Stimulated activated CD8-positive, alpha-beta memory T cell treated with anti-CD3 and anti-CD28 coated beads, Interleukin-4, amount 100 ng/mL, for 48 hours (primary cell): ENCODE data around the gene AUTS2.

Experiments used
- DNase-seq: peaks from one replicate; pipeline ENCODE4 v3.0.0-alpha.2; 2020

AUTS2 gene

GRCh38 chr7:70377957-70378356 lies 779.7 kb downstream of the AUTS2 start:
- DNase-seq: no peak

- DNase-seq: no peak
Observed at GRCh38 chr7:70379210-70379609, 780.9 kb downstream of the AUTS2 start.

DNA sequence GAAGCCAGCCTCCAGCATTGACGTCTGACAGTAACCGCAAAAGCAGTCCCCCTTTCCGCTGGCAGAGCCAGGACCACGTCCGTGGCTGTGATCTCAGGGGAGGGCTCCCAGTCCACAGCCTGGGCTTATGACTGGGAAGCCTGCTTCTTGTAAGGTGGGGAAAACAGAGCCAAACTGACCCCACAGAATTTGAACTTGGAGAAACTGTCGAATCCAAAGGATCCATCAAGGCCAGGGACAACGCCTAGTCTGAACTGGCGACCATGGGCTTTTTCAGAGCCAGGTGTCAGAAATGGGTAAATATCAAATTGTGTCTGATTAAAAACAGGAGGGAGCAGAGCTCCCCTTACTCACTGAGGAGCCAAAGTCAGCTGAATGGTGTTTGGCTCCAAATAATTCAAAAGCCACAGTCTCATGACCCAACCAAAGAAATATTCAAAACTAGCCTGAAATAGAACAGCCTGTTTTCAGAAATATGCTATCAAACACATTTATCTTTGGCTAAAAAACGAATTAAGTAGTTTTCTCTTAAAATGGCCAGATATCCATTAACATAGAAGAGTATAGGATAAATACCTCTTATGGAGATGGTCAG lies 782.2 kb downstream of the AUTS2 start:
- no peak for DNase-seq

DNA sequence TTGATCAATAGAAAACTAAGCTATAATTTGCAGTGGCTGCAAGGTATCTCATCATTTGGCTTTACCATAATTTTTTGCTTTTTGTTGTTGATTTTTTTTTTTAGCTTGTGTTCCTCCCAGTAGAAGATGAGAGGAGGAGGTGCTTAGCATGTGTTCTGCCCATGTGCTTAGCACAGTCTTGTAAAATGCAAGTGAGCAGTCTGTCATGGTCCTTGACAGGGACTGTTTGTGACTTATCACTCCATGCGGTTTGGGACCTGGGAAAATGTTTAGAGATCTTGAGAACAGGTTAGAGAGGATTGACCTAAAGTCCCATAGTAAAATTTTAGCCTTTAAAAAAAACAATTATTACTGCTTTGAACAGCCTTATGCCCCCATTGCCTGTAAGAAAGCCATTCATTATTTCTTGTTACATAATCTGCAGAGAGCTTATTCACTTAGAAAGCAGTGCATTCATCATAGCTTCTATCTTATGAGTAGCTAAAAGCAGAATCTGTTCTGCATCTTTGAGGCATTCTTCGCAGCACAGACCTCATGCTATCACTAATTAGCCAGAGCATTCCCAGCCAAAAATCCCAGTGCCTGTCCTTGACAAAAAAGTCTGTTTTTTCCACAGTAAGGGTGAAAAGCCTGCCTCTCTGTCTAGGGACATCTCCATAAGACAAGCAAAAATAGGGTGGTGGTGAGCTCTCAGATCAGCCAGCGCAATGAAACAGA lies 784.9 kb downstream of the AUTS2 start:
- DNase-seq: no peak

DNA sequence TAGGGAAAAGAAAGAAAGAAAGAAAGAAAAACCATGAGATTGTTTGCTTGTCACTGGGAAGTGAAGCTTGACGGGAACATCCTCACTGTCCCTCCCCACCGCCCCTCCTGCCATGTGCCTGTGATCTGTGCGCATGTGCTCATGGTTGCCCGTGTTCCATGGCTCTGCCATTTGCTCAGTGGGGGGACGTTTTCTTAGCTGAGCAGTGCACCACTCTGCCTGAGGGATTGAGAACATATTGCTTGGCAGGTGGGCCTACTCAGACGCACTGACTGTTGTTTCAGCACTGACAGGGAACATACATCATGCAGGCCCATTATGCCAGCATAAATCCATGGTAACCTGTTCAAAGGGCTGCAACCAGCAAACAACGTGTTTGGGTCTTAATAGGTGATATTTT lies 785.7 kb downstream of the AUTS2 start:
- no peak for DNase-seq

GRCh38 chr7:70384891-70385290 lies 786.6 kb downstream of the AUTS2 start:
- no peak for DNase-seq

- no peak for DNase-seq
Observed at GRCh38 chr7:70387217-70387616, 788.9 kb downstream of the AUTS2 start.

DNA sequence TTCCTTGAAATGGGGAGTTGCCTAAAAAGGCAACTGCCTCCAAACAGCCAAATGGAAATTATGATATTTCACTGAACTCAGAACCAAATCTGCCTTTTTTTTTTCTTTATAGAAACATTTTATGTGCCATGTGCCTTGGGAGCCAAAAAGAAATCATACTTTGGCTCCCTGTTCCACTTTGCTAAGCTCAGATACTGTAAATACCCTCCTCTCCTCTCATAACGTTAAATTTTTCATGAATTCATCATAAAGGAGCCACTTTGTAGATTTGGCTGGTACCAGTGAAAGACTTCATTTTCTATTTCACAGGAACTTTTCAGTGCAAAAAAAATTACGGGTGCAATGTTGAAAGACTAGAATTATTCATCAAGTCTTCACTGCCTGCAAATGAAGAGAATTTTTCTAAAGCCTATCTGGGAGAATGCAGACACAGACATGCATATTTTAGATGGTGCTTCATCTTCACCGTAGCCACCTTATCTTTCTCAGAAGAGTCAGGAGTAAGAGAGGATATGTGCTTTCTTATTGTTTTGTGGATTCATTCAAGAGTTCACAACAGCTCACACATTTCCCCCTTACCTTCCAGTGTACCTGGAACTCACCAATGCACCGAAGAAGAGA lies 791.4 kb downstream of the AUTS2 start:
- no peak for DNase-seq

DNA sequence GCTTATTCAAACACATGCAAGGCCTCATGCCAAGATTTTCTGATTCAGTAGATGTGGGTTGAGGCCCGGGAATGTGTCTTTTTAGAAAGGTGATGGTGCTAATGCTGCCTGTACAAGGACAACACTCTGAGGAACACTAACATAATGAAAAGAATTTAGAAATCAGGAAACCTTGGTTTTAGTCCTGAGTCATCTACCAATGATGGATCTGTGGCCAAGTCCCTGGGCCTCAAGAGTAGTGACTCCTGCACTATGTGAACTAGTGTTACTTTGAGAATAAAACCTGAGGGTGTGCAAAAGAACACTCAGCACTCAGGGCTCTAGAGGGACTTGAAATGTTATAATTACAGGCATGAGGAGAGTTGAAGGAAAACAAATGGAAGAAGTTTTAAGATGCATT lies 792.0 kb downstream of the AUTS2 start:
- DNase-seq: no peak

- no peak for DNase-seq
Observed at GRCh38 chr7:70392256-70392876, 794.1 kb downstream of the AUTS2 start.

GRCh38 chr7:70392877-70393435 lies 794.7 kb downstream of the AUTS2 start:
- DNase-seq: no peak

DNA sequence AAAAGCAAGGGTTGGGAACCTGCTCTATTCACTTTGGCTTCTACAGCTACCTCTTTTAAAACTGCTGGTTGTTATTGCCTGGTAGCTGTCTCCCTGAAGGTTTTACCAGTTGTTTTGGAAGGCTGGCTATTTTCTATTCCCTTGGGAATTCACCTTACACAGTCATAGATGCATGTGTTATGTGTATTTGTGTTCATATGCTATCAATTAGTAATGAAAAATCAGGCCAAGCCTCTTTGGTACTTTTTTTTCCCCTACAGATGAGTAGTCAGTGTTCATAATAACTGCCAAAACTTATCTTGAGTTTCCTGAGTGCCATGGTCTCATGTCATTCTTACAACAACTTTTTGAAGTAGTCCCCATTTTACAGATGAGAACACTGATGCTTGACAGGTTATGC lies 795.7 kb downstream of the AUTS2 start:
- DNase-seq: no peak

GRCh38 chr7:70400829-70401380 lies 802.6 kb downstream of the AUTS2 start:
- no peak for DNase-seq

DNA sequence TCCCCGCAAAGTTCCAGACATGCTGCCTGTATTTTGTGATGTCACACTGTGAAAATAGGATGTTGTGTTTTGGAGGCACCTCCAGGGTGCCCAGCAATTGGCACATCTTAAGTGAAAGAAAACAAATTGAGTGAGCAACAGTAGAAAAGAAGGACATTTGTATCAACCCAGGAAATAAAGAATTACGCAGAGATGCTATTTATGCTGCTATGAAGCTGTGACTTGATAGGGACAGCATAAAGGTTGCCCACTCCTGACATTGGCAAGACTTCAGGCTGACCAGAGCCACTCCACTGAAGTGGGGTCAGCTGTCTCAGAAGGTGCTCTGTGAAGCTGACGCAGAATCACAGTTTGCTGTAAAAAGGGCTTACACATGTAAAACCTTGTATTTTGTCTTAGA lies 803.8 kb downstream of the AUTS2 start:
- DNase-seq: no peak

- no peak for DNase-seq
Observed at GRCh38 chr7:70405241-70405640, 807.0 kb downstream of the AUTS2 start.

DNA sequence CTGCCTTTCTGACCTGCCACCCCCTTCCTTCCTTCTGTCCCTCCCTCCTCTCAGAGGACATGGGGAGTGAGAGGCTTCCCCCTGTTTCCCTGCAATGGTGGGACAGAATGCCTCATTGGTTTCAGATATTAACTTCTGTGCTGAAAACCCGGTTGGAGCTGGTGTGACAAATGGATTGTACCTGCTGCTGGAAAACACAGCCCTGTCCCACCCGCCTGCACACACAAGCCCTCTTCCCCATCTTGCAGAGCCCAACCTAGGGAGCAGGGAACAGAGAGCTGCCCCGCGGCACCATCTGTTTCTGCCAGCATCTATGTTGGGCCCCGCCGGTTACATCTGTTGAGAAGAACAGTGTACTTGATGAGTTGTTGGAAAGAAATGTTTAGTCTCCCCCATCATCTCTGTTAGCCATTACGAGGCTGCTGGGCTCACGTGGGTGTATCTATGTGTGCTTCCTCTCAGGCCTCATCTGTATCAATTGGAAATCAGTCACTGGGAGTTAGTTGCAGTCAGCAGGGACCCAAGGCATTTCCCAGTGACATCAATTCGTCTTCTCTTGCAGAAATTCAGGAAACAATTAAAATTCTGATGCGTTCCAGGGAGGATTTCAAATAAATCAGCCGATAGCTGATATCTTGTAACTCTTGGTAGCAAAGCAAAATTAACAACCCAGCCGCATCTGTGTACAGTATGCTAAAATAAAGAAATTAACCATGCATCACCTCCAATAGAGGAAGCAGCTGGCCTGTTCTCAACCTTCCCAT lies 808.1 kb downstream of the AUTS2 start:
- DNase-seq: no peak

- DNase-seq: no peak
Observed at GRCh38 chr7:70406950-70407209, 808.6 kb downstream of the AUTS2 start.

GRCh38 chr7:70408477-70408876 lies 810.2 kb downstream of the AUTS2 start:
- DNase-seq: no peak

DNA sequence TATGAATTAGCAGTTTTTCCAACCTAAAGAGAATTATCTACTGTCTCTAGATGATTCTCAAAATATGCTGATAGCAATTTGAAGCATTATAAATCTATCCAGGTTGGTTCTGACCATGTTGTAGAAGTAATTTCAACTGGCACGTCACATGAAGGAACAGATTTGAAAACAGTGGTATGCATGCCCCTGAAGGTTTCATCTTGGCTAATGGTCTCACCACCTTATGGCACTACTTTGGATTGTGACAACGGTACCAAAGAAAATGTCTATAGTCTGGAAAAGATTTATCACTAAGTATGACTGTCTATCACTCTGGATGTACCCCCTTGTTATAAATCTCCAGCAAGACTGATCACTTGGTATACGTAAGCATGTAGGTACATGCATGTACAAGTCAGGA lies 810.6 kb downstream of the AUTS2 start:
- no peak for DNase-seq

GRCh38 chr7:70410134-70410750 lies 812.0 kb downstream of the AUTS2 start:
- DNase-seq: no peak

DNA sequence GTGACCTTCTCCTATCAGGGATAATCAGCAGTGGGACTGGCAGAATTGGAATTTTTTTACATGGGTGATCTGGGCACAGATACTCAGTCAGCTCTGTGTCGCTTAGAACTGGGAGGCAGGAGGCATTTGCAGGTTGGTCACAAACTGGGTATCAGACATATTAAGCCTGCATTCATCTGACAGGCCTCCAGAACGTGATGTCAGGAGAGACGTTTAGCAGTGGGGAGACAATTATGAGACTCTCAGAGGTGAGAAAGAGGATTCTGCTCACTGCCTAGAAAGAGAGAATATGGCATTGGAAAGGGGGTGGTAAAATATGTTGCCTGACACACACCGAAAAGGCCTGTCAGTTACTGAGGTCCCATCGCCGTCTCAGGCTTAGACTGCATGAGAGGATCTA lies 816.1 kb downstream of the AUTS2 start:
- DNase-seq: no peak

- no peak for DNase-seq
Observed at GRCh38 chr7:70415179-70415972, 817.1 kb downstream of the AUTS2 start.
